Endothelial cell of hepatic sinusoid (primary cell): ENCODE measurements around the gene MUC22.
"Not testable (repeated sequence)": the region's sequence is repeated elsewhere in the genome, so short reads cannot be mapped to it uniquely, and the experiment has no call there.

Source experiments
- in situ Hi-C: cut with HindIII; loops from 2 replicates; pipeline ENCODE4 v1.10.0; 2017; ENCODE audit warnings: low sequenced_read_pairs

Gene MUC22

DNA sequence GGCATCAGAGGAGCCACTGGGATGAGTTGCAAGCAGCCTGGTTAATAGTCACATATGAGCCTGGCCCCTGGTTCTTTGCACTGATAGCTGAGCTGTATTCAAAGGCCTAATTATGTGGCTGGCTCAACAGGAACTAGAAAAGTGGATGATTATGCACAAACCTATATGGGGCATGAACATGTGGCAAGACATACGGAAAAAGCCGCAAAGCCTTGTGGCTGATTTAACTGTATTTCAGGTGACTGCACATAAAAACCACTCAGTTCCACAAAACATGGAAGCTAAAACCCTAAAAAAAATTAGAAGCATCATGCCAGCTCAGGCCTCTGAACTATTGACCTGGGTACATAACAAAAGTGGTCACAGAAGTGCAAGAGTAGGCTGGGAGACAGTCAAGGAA, 13.0 kb upstream of the MUC22 start:
- in situ Hi-C loops, result no loop called here

DNA sequence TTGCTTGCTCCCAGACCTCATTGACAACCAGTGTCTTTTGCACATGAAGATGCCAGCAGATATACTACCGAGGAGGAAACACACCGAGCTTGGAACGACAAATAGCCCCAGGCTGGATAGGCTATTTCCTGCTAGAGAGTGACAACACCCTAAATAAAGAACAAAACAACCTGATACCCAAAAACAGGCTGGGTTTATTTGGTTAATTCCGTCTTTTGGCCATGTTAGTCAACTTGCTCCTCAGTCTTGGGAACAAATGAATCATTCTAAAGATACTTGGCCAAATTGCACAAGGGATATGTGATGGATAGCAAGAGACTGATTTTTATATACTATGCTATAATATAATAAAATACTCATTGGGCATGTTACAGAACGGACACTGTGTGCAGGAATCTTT, 11.5 kb upstream of the MUC22 start:
- in situ Hi-C loops, result no loop called here

- in situ Hi-C loops, result not testable (repeated sequence)
Observed at GRCh38 chr6:31000067-31000860, 10.0 kb upstream of the MUC22 start.

- in situ Hi-C loops, result no loop called here
Observed at GRCh38 chr6:31001281-31001888, 8.9 kb upstream of the MUC22 start.

DNA sequence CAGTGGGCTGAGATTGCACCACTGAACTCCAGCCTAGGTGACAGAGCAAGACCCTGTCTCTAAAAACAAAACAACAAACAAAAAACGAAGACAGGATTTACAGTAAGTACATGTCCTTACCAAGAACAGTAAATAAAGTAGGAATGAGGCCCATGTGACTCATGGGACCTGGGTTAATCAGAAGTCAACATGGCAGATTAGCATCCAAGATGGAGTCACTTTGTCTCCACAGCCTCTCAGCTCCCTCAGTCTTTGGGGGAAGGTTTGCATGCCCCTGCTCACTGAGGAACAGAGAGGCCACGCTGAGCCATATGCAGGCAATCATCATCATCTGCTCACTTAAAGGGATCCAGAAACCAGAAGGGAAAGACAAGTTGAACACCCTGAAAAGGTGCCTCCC, 7.8 kb upstream of the MUC22 start:
- in situ Hi-C loops, result no loop called here

- in situ Hi-C loops, result no loop called here
Observed at GRCh38 chr6:31004794-31005193, 5.5 kb upstream of the MUC22 start.

DNA sequence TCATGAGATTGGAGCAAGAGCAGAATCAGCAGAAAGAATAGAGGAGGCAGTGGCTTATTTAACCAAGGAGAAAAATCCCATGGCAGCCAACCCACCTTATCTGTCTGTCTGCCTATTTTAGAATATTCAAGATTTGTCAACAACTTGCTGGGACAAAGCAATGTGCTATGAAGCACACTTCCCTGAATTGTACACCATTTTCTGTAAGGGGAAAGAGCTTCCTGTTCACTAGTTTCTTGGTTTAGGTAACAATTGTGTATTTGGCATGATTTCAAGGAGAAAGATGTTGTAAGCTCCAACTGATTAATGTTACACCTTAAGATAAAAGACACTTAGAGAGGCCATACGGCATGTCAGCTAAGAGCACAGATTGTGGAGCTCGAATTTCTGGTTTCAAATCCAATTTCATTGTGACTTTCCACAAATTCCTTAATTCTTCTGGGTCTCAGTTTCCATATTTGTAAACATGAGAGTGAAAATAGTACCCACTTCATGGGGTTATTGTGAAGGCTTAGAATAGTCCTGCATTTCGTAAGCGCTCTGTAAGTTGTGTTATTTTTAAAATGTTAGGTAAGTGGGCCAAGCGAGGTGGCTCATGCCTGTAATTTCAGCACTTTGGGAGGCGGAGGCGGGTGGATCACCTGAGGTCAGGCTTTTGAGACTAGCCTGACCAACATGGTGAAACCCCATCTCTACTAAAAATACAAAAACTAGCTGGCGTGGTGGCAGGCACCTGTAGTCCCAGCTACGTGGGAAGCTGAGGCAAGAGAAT, 4.8 kb upstream of the MUC22 start:
- in situ Hi-C loops, result no loop called here

DNA sequence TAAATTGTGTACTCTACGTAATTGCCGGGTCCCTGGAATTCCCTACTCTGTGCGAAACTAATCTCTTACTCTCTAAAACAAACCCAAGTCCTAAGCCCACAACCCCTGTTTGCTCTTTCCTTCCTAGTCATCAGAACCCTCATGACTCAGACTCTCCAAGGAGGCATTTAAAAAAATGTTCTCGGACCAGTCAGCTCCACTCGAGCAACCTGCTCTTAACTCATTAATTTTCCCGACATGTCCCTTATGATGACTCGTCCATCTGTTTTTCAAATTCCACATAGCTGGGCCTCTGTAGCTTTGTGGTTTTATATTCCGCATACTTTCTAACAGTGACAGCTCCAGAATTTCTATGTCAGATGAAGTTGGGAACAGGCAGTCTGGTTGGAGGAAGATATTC, 2.6 kb upstream of the MUC22 start:
- in situ Hi-C loops, result no loop called here

GRCh38 chr6:31008165-31008564, 2.1 kb upstream of the MUC22 start:
- in situ Hi-C loops, result no loop called here

GRCh38 chr6:31009731-31010130, 543 bp upstream of the MUC22 start:
- in situ Hi-C loops, result loop anchor here (5.0 kb wide), 1 partner anchor 72 kb away; no protein-coding TSS in a partner anchor

DNA sequence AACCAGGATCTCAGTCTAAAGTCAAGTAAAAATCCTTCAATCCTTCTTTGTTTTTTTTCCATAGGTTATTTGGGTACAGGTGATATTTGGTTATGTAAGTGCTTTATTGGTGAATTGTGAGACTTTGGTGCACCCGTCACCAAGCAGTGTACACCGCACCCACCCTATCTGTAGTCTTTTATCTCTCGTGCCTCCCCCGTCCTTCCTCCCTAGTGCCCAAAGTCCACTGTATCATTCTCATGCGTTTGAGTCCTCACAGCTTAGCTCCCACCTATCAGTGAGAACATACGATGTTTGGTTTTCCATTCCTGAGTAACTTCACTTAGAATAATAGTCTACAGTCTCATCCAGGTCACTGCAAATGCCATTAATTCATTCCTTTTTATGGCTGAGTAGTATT, 879 bp downstream of the MUC22 start:
- in situ Hi-C loops, result loop anchor here (5.0 kb wide), 1 partner anchor 74 kb away; no protein-coding TSS in a partner anchor

DNA sequence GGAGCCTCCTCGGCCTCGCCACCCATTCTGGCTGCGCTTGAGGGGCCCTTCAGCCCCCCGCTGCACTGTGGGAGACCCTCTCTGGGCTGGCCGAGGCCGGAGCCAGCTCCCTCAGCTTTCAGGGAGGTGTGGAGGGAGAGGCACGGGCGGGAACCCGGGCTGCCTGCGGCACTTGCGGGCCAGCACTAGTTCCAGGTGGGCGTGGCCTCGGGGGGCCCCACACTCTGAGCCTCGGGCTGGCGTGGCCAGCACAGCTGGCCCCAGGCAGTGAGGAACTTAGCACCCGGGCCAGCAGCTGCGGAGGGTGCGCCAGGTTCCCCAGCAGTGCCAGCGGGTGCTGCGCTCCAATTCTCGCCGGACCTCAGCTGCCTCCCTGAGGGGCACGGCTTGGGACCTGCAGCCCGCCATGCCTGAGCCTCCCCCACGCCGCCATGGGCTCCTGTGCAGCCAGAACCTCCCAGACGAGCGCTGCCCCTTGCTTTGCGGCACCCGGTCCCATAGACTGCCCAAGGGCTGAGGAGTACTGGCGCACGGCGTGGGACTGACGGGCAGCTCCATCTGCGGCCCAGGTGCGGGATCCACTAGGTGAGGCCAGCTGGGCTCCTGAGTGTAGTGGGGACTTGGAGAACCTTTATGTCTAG, 6.5 kb downstream of the MUC22 start:
- in situ Hi-C loops, result no loop called here

DNA sequence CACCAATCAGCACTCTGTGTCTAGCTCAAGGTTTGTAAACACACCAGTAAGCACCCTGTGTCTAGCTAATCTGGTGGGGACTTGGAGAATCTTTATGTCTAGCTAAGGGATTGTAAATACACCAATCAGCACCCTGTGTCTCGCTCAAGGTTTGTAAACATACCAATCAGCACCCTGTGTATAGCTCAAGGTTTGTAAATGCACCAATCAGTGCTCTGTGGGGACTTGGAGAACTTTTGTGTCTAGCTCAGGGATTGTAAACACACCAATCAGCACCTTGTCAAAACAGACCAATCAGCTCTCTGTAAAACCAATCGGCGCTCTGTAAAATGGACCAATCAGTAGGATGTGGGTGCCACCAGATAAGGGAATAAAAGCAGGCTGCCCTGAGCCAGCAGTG, 7.2 kb downstream of the MUC22 start:
- in situ Hi-C loops, result not testable (repeated sequence)

- in situ Hi-C loops, result no loop called here
Observed at GRCh38 chr6:31020057-31020456, 9.8 kb downstream of the MUC22 start.

GRCh38 chr6:31020631-31021255, 10.5 kb downstream of the MUC22 start:
- in situ Hi-C loops, result not testable (repeated sequence)

- in situ Hi-C loops, result not testable (repeated sequence)
Observed at GRCh38 chr6:31021705-31022531, 11.6 kb downstream of the MUC22 start.

DNA sequence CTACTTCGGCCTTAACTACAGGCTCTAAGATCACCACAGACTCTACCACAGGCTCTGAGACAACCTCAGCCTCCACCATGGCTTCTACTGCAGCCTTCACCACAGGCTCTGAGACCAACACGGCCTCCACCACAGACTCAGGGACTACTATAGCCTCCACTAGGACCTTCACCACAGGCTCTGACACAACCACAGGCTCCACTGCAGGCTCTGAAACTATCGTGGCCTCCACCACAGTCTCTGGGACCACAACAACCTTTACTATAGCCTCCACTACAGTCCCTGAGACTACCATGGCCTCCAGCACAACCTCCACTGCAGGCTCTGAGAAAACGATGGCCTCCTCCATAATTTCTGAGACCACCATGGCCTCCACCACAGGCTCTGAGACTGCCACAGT, 15.3 kb downstream of the MUC22 start:
- in situ Hi-C loops, result no loop called here

DNA sequence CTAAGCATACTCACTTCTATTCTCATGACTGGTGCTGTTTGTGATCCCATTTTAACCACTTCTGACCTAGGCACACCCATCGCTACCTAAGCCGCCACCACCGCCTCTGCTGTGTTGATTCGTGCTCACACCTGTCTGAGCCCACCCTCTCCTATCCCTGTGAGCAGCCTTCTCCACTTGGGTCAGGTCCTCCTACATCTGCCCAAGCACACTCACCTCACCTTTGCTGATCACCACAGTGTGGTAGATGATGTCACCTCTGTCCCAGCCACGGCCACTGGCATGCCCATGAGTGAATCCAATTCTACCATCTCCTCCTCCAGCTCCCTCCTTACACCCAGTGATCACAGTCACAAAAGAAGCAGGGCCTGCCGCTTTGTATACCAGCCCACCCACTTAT, 20.8 kb downstream of the MUC22 start:
- in situ Hi-C loops, result no loop called here

- in situ Hi-C loops, result no loop called here
Observed at GRCh38 chr6:31033075-31033474, 22.8 kb downstream of the MUC22 start.
